Measurements from ENCODE around the gene NDOR1. TPM values are rescaled to one million over a fixed set of nuclear protein-coding genes. Genes with fewer than 3 reads are reported as not detected.
"Not testable (repeated sequence)": the region's sequence is repeated elsewhere in the genome, so short reads cannot be mapped to it uniquely, and the experiment has no call there.

The NDOR1 gene
- total RNA-seq, 1 donor from 2014 or later, result 2.8 TPM

- no peak for DNase-seq
Measured at GRCh38 chr9:137243626-137244485, 38.4 kb downstream of the NDOR1 start.

GRCh38 chr9:137244486-137245449 is 39.3 kb downstream of the NDOR1 start:
- DNase-seq, result no peak

GRCh38 chr9:137245450-137246421 is 40.2 kb downstream of the NDOR1 start:
- DNase-seq, result no peak

GRCh38 chr9:137247135-137247915 is 41.8 kb downstream of the NDOR1 start:
- no peak for DNase-seq

GRCh38 chr9:137247916-137248175 is 42.3 kb downstream of the NDOR1 start:
- no peak for DNase-seq

GRCh38 chr9:137250329-137251193 is 45.1 kb downstream of the NDOR1 start:
- DNase-seq, result no peak

- DNase-seq, result no peak
Measured at GRCh38 chr9:137251194-137251461, 45.6 kb downstream of the NDOR1 start, which contains the start of gene STPG3. STPG3 (plus strand) TSS chr9:137251286; CDS start chr9:137251287, 1 bp downstream.

- no peak for DNase-seq
Measured at GRCh38 chr9:137251490-137252268, 46.2 kb downstream of the NDOR1 start.

- no peak for DNase-seq
Measured at GRCh38 chr9:137252555-137253506, 47.3 kb downstream of the NDOR1 start.

GRCh38 chr9:137253717-137254623 is 48.5 kb downstream of the NDOR1 start:
- no peak for DNase-seq

- DNase-seq, result peak; percentile 90
Measured at GRCh38 chr9:137254624-137255447, 49.3 kb downstream of the NDOR1 start, which contains the start of gene NELFB. NELFB (plus strand) TSS chr9:137255327.

GRCh38 chr9:137255448-137256114 is 50.1 kb downstream of the NDOR1 start:
- no peak for DNase-seq

- DNase-seq, result no peak
Measured at GRCh38 chr9:137256362-137256761, 50.9 kb downstream of the NDOR1 start.

- no peak for DNase-seq
Measured at GRCh38 chr9:137256856-137257255, 51.4 kb downstream of the NDOR1 start.

GRCh38 chr9:137262173-137262908 is 56.8 kb downstream of the NDOR1 start:
- not testable (repeated sequence) for DNase-seq
